Measurements from ENCODE around the gene CHST11.

CHST11 gene

GRCh38 chr12:104600036-104600712, 143.4 kb downstream of the CHST11 start:
- Histone ChIP-seq H3K9ac (ENCODE audit: low read length) (no peak overlapping the region), H2AFZ (ENCODE audit: low read depth, low read length, severe bottlenecking) (no peak overlapping the region), H3K27me3 (ENCODE audit: low read length) (no peaks in the 10 kb centered on the region), H3K9me2 (replicated peaks; ENCODE audit: insufficient read depth, low read length) (no peaks in the 10 kb centered on the region), H3F3A (ENCODE audit: insufficient read depth) (no peaks in the 10 kb centered on the region), H3K36me3 (ENCODE audit: low read length) (no peaks in the 10 kb centered on the region), H3K4me3 (ENCODE audit: insufficient read depth, low read length, poor library complexity, severe bottlenecking) (no peak overlapping the region), H3K9me3 (ENCODE audit: insufficient read depth, low read length) (no peaks in the 10 kb centered on the region), H3K27ac (ENCODE audit: low read depth, low read length) (no peak overlapping the region), H3K4me2 (ENCODE audit: low read depth, low read length, poor library complexity, severe bottlenecking) (no peak overlapping the region), H3K79me2 (ENCODE audit: insufficient read depth, low read length) (no peaks in the 10 kb centered on the region), H4K20me1 (ENCODE audit: low read depth, low read length) (no peaks in the 10 kb centered on the region)
- no peak for TF ChIP-seq EZH2phosphoT487 (conservative IDR thresholded peaks at IDR 0.05; ENCODE audit: low read length)
- TF ChIP-seq, protein P1, sequence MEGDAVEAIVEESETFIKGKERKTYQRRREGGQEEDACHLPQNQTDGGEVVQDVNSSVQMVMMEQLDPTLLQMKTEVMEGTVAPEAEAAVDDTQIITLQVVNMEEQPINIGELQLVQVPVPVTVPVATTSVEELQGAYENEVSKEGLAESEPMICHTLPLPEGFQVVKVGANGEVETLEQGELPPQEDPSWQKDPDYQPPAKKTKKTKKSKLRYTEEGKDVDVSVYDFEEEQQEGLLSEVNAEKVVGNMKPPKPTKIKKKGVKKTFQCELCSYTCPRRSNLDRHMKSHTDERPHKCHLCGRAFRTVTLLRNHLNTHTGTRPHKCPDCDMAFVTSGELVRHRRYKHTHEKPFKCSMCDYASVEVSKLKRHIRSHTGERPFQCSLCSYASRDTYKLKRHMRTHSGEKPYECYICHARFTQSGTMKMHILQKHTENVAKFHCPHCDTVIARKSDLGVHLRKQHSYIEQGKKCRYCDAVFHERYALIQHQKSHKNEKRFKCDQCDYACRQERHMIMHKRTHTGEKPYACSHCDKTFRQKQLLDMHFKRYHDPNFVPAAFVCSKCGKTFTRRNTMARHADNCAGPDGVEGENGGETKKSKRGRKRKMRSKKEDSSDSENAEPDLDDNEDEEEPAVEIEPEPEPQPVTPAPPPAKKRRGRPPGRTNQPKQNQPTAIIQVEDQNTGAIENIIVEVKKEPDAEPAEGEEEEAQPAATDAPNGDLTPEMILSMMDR (IDR thresholded peaks at IDR 0.05; ENCODE audit: insufficient read depth, low read length, poor library complexity, severe bottlenecking) = no peak

DNA sequence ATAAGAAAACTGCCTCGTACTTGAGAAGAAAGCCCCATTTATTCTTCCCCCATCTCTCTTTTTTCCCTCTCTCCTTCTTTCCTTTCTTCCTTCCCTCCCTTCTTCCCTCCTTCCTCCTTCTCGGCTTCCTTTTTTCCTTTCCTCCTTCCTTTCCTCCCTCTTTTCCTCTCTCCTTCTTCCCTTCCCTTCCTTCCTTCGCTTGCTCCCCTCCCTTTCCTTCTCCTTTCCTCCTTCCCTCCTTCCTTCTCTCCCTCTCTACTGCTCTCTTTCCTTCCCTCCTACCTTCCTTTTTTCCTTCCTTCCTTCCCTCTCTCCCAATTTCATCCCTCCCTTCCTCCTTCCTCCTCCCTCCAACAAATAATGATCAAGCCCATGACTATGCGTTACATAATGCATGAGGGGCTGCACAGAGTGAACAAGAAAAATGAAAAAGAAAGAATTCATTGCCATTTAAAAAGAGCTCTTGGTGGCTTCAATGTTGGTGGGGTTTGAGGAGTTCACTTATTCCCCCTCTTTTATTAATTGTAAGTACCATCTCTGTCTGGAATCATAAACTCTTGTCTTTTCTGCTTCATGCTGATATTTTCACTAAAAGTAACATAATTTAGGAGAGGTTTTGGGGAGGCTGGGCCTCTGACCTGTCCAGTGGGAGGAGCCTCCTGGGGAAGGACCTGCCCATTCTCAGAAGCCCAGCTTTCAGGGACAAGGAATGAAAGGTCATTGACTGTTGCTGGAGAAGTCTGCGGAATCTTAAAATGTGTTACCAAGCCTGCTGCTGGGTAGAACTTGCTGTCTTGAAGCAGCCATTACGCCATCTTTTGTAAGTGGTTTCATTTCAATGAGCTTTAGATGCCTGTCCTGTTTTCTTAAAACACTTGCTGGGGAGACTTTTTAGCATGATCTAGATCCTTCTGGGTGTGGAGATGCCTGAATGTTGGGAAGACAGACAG, 144.3 kb downstream of the CHST11 start:
- H3K9ac ChIP-seq (ENCODE audit: low read length) = no peak overlapping the region
- no peak overlapping the region for H3K27ac ChIP-seq (ENCODE audit: low read depth, low read length)
- no peaks in the 10 kb centered on the region for H3K27me3 ChIP-seq (ENCODE audit: low read length)
- TF ChIP-seq EZH2phosphoT487 (conservative IDR thresholded peaks at IDR 0.05; ENCODE audit: low read length) = no peak
- TF ChIP-seq, protein P1 (IDR thresholded peaks at IDR 0.05; ENCODE audit: insufficient read depth, low read length, poor library complexity, severe bottlenecking) = no peak
- no peak overlapping the region for H3K4me2 ChIP-seq (ENCODE audit: low read depth, low read length, poor library complexity, severe bottlenecking)
- no peaks in the 10 kb centered on the region for H3K36me3 ChIP-seq (ENCODE audit: low read length)
- no peaks in the 10 kb centered on the region for H3F3A ChIP-seq (ENCODE audit: insufficient read depth)
- H3K4me3 ChIP-seq (ENCODE audit: insufficient read depth, low read length, poor library complexity, severe bottlenecking) = no peak overlapping the region
- H3K79me2 ChIP-seq (ENCODE audit: insufficient read depth, low read length) = no peaks in the 10 kb centered on the region
- no peaks in the 10 kb centered on the region for H3K9me3 ChIP-seq (ENCODE audit: insufficient read depth, low read length)
- H2AFZ ChIP-seq (ENCODE audit: low read depth, low read length, severe bottlenecking) = no peak overlapping the region
- no peaks in the 10 kb centered on the region for H4K20me1 ChIP-seq (ENCODE audit: low read depth, low read length)
- H3K9me2 ChIP-seq (replicated peaks; ENCODE audit: insufficient read depth, low read length) = no peaks in the 10 kb centered on the region

- H3K4me3 ChIP-seq (ENCODE audit: insufficient read depth, low read length, poor library complexity, severe bottlenecking) = no peak overlapping the region
- H3K36me3 ChIP-seq (ENCODE audit: low read length) = no peaks in the 10 kb centered on the region
- H4K20me1 ChIP-seq (ENCODE audit: low read depth, low read length) = no peaks in the 10 kb centered on the region
- TF ChIP-seq EZH2phosphoT487 (conservative IDR thresholded peaks at IDR 0.05; ENCODE audit: low read length) = no peak
- TF ChIP-seq, protein P1 (IDR thresholded peaks at IDR 0.05; ENCODE audit: insufficient read depth, low read length, poor library complexity, severe bottlenecking) = no peak
- no peaks in the 10 kb centered on the region for H3K79me2 ChIP-seq (ENCODE audit: insufficient read depth, low read length)
- no peaks in the 10 kb centered on the region for H3K9me3 ChIP-seq (ENCODE audit: insufficient read depth, low read length)
- no peaks in the 10 kb centered on the region for H3F3A ChIP-seq (ENCODE audit: insufficient read depth)
- no peaks in the 10 kb centered on the region for H3K27me3 ChIP-seq (ENCODE audit: low read length)
- no peak overlapping the region for H2AFZ ChIP-seq (ENCODE audit: low read depth, low read length, severe bottlenecking)
- H3K4me2 ChIP-seq (ENCODE audit: low read depth, low read length, poor library complexity, severe bottlenecking) = no peak overlapping the region
- no peak overlapping the region for H3K9ac ChIP-seq (ENCODE audit: low read length)
- no peaks in the 10 kb centered on the region for H3K9me2 ChIP-seq (replicated peaks; ENCODE audit: insufficient read depth, low read length)
- no peak overlapping the region for H3K27ac ChIP-seq (ENCODE audit: low read depth, low read length)
Measured at GRCh38 chr12:104602406-104602805, 145.7 kb downstream of the CHST11 start.
